ENCODE results near the gene PIK3R2.

PIK3R2 gene

DNA sequence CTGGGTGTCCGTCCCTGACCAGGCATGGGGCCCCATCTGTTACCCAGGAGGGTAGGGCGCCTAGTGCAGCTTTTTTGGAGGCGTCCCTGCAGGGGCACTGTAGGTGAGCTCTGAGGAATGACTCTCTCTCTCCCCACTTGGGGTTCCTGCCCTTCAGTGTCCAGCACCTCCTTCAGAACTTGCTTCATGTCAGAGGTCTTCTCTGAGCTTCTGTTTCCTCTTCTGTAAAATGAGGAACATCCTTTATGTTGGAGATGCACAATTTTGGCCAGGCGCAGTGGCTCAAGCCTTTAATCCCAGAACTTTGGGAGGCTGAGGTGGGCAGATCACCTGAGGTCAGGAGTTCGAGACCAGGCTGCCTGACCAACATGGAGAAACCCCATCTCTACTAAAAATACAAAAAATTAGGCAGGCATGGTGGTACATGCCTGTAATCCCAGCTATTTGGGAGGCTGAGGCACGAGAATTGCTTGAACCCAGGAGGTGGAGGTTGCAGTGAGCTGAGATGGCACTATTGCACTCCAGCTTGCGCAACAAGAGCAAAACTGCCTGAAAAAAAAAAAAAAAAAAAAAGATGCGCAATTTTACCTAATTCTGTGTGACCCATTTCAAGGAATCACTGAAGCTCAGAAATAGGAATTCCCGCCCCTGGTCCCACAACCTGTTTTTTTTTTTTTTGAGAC is 15.2 kb upstream of the PIK3R2 start:
- Histone ChIP-seq H3K79me2 (ENCODE audit: insufficient read depth, low read length) (no peaks in the 10 kb centered on the region), H2AFZ (ENCODE audit: low read length) (no peak overlapping the region), H3K4me1 (ENCODE audit: insufficient read depth, low read length, poor library complexity, severe bottlenecking) (no peaks in the 10 kb centered on the region), H3K9me3 (ENCODE audit: insufficient read depth, low read depth, low read length) (no peaks in the 10 kb centered on the region), H3K9ac (ENCODE audit: low read depth, low read length, poor library complexity, severe bottlenecking) (no peak overlapping the region), H4K20me1 (ENCODE audit: insufficient read depth, low read length, poor library complexity, severe bottlenecking) (no peaks in the 10 kb centered on the region), H3K27me3 (ENCODE audit: insufficient read depth, low read length, poor library complexity, severe bottlenecking) (no peaks in the 10 kb centered on the region), H3K36me3 (ENCODE audit: insufficient read depth, low read length) (no peaks in the 10 kb centered on the region), H3F3A (ENCODE audit: low read depth) (no peaks in the 10 kb centered on the region), H3K4me2 (ENCODE audit: low read depth, low read length, poor library complexity, severe bottlenecking) (no peak overlapping the region), H3K9me2 (replicated peaks; ENCODE audit: low read depth, low read length) (no peaks in the 10 kb centered on the region), H3K4me3 (ENCODE audit: low read length, poor library complexity, severe bottlenecking) (no peak overlapping the region)
- TF ChIP-seq EZH2phosphoT487 (IDR thresholded peaks at IDR 0.05; ENCODE audit: borderline replicate concordance): no peak
- TF ChIP-seq, protein P1, sequence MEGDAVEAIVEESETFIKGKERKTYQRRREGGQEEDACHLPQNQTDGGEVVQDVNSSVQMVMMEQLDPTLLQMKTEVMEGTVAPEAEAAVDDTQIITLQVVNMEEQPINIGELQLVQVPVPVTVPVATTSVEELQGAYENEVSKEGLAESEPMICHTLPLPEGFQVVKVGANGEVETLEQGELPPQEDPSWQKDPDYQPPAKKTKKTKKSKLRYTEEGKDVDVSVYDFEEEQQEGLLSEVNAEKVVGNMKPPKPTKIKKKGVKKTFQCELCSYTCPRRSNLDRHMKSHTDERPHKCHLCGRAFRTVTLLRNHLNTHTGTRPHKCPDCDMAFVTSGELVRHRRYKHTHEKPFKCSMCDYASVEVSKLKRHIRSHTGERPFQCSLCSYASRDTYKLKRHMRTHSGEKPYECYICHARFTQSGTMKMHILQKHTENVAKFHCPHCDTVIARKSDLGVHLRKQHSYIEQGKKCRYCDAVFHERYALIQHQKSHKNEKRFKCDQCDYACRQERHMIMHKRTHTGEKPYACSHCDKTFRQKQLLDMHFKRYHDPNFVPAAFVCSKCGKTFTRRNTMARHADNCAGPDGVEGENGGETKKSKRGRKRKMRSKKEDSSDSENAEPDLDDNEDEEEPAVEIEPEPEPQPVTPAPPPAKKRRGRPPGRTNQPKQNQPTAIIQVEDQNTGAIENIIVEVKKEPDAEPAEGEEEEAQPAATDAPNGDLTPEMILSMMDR (conservative IDR thresholded peaks at IDR 0.05; ENCODE audit: low read length): no peak

DNA sequence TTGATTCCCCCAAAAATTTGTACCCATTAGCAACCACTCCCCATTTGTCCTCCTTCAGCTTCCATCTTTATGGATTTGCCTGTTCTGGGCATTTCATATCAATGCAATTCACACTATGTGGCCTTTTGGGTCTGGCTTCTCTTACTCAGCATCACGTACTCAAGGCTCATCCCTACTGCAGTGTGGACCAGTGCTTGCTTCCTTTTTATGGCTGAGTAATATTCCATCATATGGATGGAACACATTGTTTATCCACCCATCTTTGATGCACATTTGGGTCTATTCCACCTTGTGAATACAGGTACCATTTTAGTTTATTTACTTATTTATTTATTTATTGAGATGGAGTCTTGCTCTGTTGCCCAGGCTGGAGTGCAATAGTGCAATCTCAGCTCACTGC is 12.5 kb upstream of the PIK3R2 start:
- Histone ChIP-seq H3K9me3 (ENCODE audit: insufficient read depth, low read depth, low read length) (no peaks in the 10 kb centered on the region), H3K4me1 (ENCODE audit: insufficient read depth, low read length, poor library complexity, severe bottlenecking) (no peaks in the 10 kb centered on the region), H3K79me2 (ENCODE audit: insufficient read depth, low read length) (no peaks in the 10 kb centered on the region), H4K20me1 (ENCODE audit: insufficient read depth, low read length, poor library complexity, severe bottlenecking) (no peaks in the 10 kb centered on the region), H3F3A (ENCODE audit: low read depth) (no peaks in the 10 kb centered on the region), H3K36me3 (ENCODE audit: insufficient read depth, low read length) (no peaks in the 10 kb centered on the region), H3K4me2 (ENCODE audit: low read depth, low read length, poor library complexity, severe bottlenecking) (no peak overlapping the region), H3K4me3 (ENCODE audit: low read length, poor library complexity, severe bottlenecking) (no peak overlapping the region), H3K9me2 (replicated peaks; ENCODE audit: low read depth, low read length) (no peaks in the 10 kb centered on the region), H2AFZ (ENCODE audit: low read length) (no peak overlapping the region), H3K9ac (ENCODE audit: low read depth, low read length, poor library complexity, severe bottlenecking) (no peak overlapping the region), H3K27me3 (ENCODE audit: insufficient read depth, low read length, poor library complexity, severe bottlenecking) (no peaks in the 10 kb centered on the region)
- TF ChIP-seq, protein P1 (conservative IDR thresholded peaks at IDR 0.05; ENCODE audit: low read length): no peak
- no peak for TF ChIP-seq EZH2phosphoT487 (IDR thresholded peaks at IDR 0.05; ENCODE audit: borderline replicate concordance)

DNA sequence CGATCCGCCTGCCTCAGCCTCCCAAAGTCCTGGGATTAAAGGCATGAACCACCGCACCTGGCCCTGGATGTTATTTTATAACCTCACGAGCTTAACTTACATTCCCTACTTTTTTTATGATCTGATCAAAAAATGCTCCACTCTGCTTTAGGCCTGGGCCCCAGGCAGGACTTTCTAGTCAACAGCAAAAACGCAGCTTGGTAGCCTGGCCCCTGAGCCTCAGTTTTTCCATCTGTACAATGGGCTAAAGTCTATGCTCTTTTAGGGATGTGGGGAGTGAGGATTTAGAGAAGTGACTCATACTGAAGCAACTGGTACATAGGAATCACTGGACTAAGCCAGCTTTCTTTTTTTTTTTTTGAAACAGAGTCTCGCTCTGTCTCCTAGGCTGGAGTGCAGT is 11.9 kb upstream of the PIK3R2 start:
- Histone ChIP-seq H3K4me3 (ENCODE audit: low read length, poor library complexity, severe bottlenecking) (no peak overlapping the region), H3K36me3 (ENCODE audit: insufficient read depth, low read length) (no peaks in the 10 kb centered on the region), H3K9ac (ENCODE audit: low read depth, low read length, poor library complexity, severe bottlenecking) (no peak overlapping the region), H3K79me2 (ENCODE audit: insufficient read depth, low read length) (no peaks in the 10 kb centered on the region), H3K27me3 (ENCODE audit: insufficient read depth, low read length, poor library complexity, severe bottlenecking) (no peaks in the 10 kb centered on the region), H3K9me2 (replicated peaks; ENCODE audit: low read depth, low read length) (no peaks in the 10 kb centered on the region), H4K20me1 (ENCODE audit: insufficient read depth, low read length, poor library complexity, severe bottlenecking) (no peaks in the 10 kb centered on the region), H3K9me3 (ENCODE audit: insufficient read depth, low read depth, low read length) (no peaks in the 10 kb centered on the region), H2AFZ (ENCODE audit: low read length) (no peak overlapping the region), H3K4me1 (ENCODE audit: insufficient read depth, low read length, poor library complexity, severe bottlenecking) (no peaks in the 10 kb centered on the region), H3K4me2 (ENCODE audit: low read depth, low read length, poor library complexity, severe bottlenecking) (no peak overlapping the region), H3F3A (ENCODE audit: low read depth) (no peaks in the 10 kb centered on the region)
- TF ChIP-seq EZH2phosphoT487 (IDR thresholded peaks at IDR 0.05; ENCODE audit: borderline replicate concordance): no peak

DNA sequence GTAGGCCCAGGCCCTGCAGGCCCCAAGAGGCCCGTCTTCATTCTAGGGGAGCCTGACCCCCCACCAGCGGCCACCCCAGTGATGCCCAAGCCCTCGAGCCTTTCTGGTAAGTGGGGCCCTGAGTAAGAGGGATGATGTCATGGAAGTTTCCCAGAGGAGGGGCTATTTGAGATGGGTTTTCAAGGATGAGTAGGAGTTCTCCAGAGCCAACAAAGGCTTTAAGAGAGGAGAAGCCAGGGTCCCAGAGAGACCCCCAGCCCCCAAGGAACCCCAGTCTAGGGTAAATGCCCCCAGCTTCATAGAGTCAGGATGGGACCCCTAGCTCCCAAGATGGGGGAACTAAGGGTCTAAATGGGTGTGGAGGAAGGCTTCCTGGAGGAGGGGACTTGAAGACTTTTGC is 9.1 kb upstream of the PIK3R2 start:
- Histone ChIP-seq H3K79me2 (ENCODE audit: insufficient read depth, low read length) (no peaks in the 10 kb centered on the region), H3K4me2 (ENCODE audit: low read depth, low read length, poor library complexity, severe bottlenecking) (no peak overlapping the region), H3K4me3 (ENCODE audit: low read length, poor library complexity, severe bottlenecking) (no peak overlapping the region), H3K9me2 (replicated peaks; ENCODE audit: low read depth, low read length) (no peaks in the 10 kb centered on the region), H3K9me3 (ENCODE audit: insufficient read depth, low read depth, low read length) (no peaks in the 10 kb centered on the region), H3K36me3 (ENCODE audit: insufficient read depth, low read length) (no peaks in the 10 kb centered on the region), H3F3A (ENCODE audit: low read depth) (no peaks in the 10 kb centered on the region), H3K27me3 (ENCODE audit: insufficient read depth, low read length, poor library complexity, severe bottlenecking) (no peaks in the 10 kb centered on the region), H3K9ac (ENCODE audit: low read depth, low read length, poor library complexity, severe bottlenecking) (no peak overlapping the region), H3K4me1 (ENCODE audit: insufficient read depth, low read length, poor library complexity, severe bottlenecking) (no peaks in the 10 kb centered on the region), H4K20me1 (ENCODE audit: insufficient read depth, low read length, poor library complexity, severe bottlenecking) (no peaks in the 10 kb centered on the region), H2AFZ (ENCODE audit: low read length) (no peak overlapping the region)
- TF ChIP-seq, protein P1 (conservative IDR thresholded peaks at IDR 0.05; ENCODE audit: low read length): no peak
- no peak for TF ChIP-seq EZH2phosphoT487 (IDR thresholded peaks at IDR 0.05; ENCODE audit: borderline replicate concordance)
